ENCODE measurements around the gene CENPF. TPM values are rescaled to one million over a fixed set of nuclear protein-coding genes. Genes with fewer than 3 reads are reported as not detected.
"Not testable (repeated sequence)": the region's sequence is repeated elsewhere in the genome, so short reads cannot be mapped to it uniquely, and the experiment has no call there.

Gene CENPF
- polyA plus RNA-seq, 3 donors = 0.22 to 0.67 TPM; not detected in 1

GRCh38 chr1:214581785-214582184, 21.2 kb upstream of the CENPF start:
- WGBS, 3 donors = 34 to 42% (median 35%) methylated on average over 2 of the region's 2 CpGs
- H3K27ac ChIP-seq (ENCODE audit: low read depth, low read length) = no peak overlapping the region

GRCh38 chr1:214582289-214582891, 20.6 kb upstream of the CENPF start:
- 77 to 90% (median 80%) methylated on average over 7 of the region's 7 CpGs for WGBS, 3 donors
- no peak overlapping the region for H3K27ac ChIP-seq (ENCODE audit: low read depth, low read length)

- 57 to 87% (median 84%) methylated on average over 6 of the region's 6 CpGs for WGBS, 3 donors
- H3K27ac ChIP-seq (ENCODE audit: low read depth, low read length) = no peak overlapping the region
These were observed 19.9 kb upstream of the CENPF start for GRCh38 chr1:214583113-214583512.

- H3K27ac ChIP-seq (ENCODE audit: low read depth, low read length) = no peak overlapping the region
- WGBS, 3 donors = 86 to 90% (median 89%) methylated on average over 7 of the region's 7 CpGs
These were observed 19.0 kb upstream of the CENPF start for GRCh38 chr1:214583824-214584554.

GRCh38 chr1:214584805-214585766, 17.9 kb upstream of the CENPF start:
- 38 to 55% (median 44%) methylated on average over 1 of the region's 1 CpG for WGBS, 3 donors
- no peak overlapping the region for H3K27ac ChIP-seq (ENCODE audit: low read depth, low read length)

GRCh38 chr1:214586621-214587020, 16.4 kb upstream of the CENPF start:
- 82 to 90% (median 85%) methylated on average over 3 of the region's 3 CpGs for WGBS, 3 donors
- H3K27ac ChIP-seq (ENCODE audit: low read depth, low read length) = no peak overlapping the region

- 79 to 86% (median 82%) methylated on average over 5 of the region's 5 CpGs for WGBS, 3 donors
- H3K27ac ChIP-seq (ENCODE audit: low read depth, low read length) = no peak overlapping the region
These were observed 15.8 kb upstream of the CENPF start for GRCh38 chr1:214587165-214587564.

GRCh38 chr1:214588963-214589597, 13.9 kb upstream of the CENPF start:
- 87 to 91% (median 88%) methylated on average over 4 of the region's 4 CpGs for WGBS, 3 donors
- no peak overlapping the region for H3K27ac ChIP-seq (ENCODE audit: low read depth, low read length)

- H3K27ac ChIP-seq (ENCODE audit: low read depth, low read length) = no peak overlapping the region
- WGBS, 3 donors = 79 to 81% (median 79%) methylated on average over 5 of the region's 5 CpGs
These were observed 12.3 kb upstream of the CENPF start for GRCh38 chr1:214590696-214591095.

GRCh38 chr1:214591918-214592317, 11.1 kb upstream of the CENPF start:
- not testable (repeated sequence) for H3K27ac ChIP-seq (ENCODE audit: low read depth, low read length)
- 85 to 87% (median 87%) methylated on average over 8 of the region's 8 CpGs for WGBS, 3 donors

GRCh38 chr1:214593158-214593557, 9.8 kb upstream of the CENPF start:
- H3K27ac ChIP-seq (ENCODE audit: low read depth, low read length) = no peak overlapping the region

- H3K27ac ChIP-seq (ENCODE audit: low read depth, low read length) = no peak overlapping the region
- WGBS, 3 donors = 1 to 4% (median 1%) methylated on average over 11 of the region's 11 CpGs
These were observed 841 bp downstream of the CENPF start for GRCh38 chr1:214603819-214604252.

GRCh38 chr1:214604523-214604922, 1.5 kb downstream of the CENPF start:
- no peak overlapping the region for H3K27ac ChIP-seq (ENCODE audit: low read depth, low read length)

- not testable (repeated sequence) for H3K27ac ChIP-seq (ENCODE audit: low read depth, low read length)
- 89 to 99% (median 97%) methylated on average over 21 to 32 of the region's 32 CpGs for WGBS, 3 donors
These were observed 2.5 kb downstream of the CENPF start for GRCh38 chr1:214605484-214605883.

GRCh38 chr1:214605933-214606925, 3.2 kb downstream of the CENPF start:
- not testable (repeated sequence) for H3K27ac ChIP-seq (ENCODE audit: low read depth, low read length)
- WGBS, 3 donors = 94 to 99% (median 97%) methylated on average over 54 to 63 of the region's 63 CpGs

GRCh38 chr1:214607492-214608215, 4.7 kb downstream of the CENPF start:
- H3K27ac ChIP-seq (ENCODE audit: low read depth, low read length) = not testable (repeated sequence)
- WGBS, 3 donors = 93 to 98% (median 97%) methylated on average over 20 to 21 of the region's 21 CpGs

- H3K27ac ChIP-seq (ENCODE audit: low read depth, low read length) = not testable (repeated sequence)
- 96 to 98% (median 97%) methylated on average over 42 to 45 of the region's 45 CpGs for WGBS, 3 donors
These were observed 5.3 kb downstream of the CENPF start for GRCh38 chr1:214608216-214608783.
